GM12873 (cell line): Measurements from ENCODE around the gene ZFHX3.

Experiments used
- CTCF ChIP-seq: IDR thresholded peaks from 2 replicates; pipeline ENCODE4 v1.5.1; 2012; ENCODE audit warnings: low read depth, mild to moderate bottlenecking, moderate library complexity, low read length, control low read depth; ENCODE audit not compliant: insufficient read depth; ENCODE audit errors: missing control alignments

ZFHX3 gene

GRCh38 chr16:72891291-72892227, 156.4 kb downstream of the ZFHX3 start:
- no peak for TF ChIP-seq CTCF

DNA sequence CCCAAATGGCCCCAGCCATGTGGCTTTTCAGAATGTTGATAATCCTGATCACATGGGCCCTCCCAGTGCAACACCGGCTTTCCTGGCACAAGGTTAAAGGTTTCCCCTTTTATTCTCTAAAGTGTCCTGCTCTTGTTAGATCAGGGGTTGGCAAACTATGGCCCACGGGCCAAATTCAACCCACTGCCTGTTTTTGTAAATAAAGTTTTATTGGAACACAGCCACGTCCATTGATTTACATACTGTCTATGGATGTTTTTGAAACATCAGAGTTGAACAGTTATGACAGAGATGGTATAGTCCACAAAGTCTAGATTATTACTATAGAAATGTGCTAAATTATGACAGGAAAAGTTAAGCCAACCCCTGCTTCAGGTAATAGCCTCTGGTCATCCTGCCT, 157.3 kb downstream of the ZFHX3 start:
- TF ChIP-seq CTCF = no peak

GRCh38 chr16:72889616-72890582, 158.0 kb downstream of the ZFHX3 start:
- TF ChIP-seq CTCF = no peak

DNA sequence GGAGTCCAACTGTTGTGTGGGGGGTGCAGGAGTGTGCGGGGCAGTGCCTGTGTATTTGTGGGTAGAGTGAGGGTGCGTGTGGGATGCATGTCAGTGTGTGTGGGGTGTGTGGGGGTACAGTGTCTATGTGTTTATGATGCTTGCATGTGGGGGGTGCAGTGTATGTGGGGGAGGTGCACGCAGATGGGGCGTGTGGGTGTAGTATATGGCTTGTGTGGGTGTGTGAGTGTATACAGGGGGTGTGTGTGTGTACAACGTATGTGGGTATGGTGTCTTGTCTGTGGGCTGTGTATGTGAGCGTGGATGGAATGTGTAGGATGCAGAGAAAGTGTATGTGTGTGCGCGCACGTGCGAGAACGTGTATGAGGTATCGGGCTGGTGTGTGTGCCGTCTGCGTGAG, 160.4 kb downstream of the ZFHX3 start:
- no peak for TF ChIP-seq CTCF

GRCh38 chr16:72886346-72886974, 161.5 kb downstream of the ZFHX3 start:
- TF ChIP-seq CTCF = no peak

- no peak for TF ChIP-seq CTCF
Measured at GRCh38 chr16:72884573-72884972, 163.4 kb downstream of the ZFHX3 start.
